CD4-positive, alpha-beta T cell (primary cell): ENCODE data around the gene ZC3H8. TPM values are rescaled to one million over a fixed set of nuclear protein-coding genes. Genes with fewer than 3 reads are reported as not detected.

Experiments used
- ATAC-seq: fragments of 200-7000 bp; cut with Tn5 transposase; one replicate; pipeline ENCODE4 v1.10.0; 2022; ENCODE audit warnings: mild to moderate bottlenecking; ENCODE audit not compliant: poor library complexity
- CTCF ChIA-PET: fragments of 350-600 bp; sonication (Branson Sonifier 250); formaldehyde crosslinking; loops from one replicate; lab custom pipeline; 2021; ENCODE audit warnings: antibody characterized with exemption, inconsistent platforms; lab: Charles Lee
- POLR2A ChIA-PET: fragments of 350-600 bp; sonication (Branson Sonifier 250); formaldehyde crosslinking; loops from one replicate; lab custom pipeline; 2021; ENCODE audit warnings: antibody characterized with exemption, inconsistent platforms; lab: Charles Lee
- DNase-seq, 14 experiments: peaks; one replicate each; pipeline ENCODE4 v3.0.0-alpha.2; 2013 to 2020; ENCODE audit warnings: mixed read lengths in 2 of 14
- H3K27ac ChIP-seq, 2 donors: one replicate each; pipeline versions ENCODE4 v1.5.1 to v1.7.0; 2013; ENCODE audit warnings: low read length in 2 of 2, low read depth in 1 of 2, mild to moderate bottlenecking in 1 of 2
- H3K27me3 ChIP-seq, 2 experiments: 1 replicate in 1 of 2; 2 replicates in 1 of 2; pipeline versions ENCODE4 v1.6.1 to v1.7.0; 2013; ENCODE audit warnings: low read length in 2 of 2, control low read depth in 1 of 2, mild to moderate bottlenecking in 1 of 2, moderate library complexity in 1 of 2; ENCODE audit not compliant: insufficient read depth in 2 of 2, control insufficient read depth in 1 of 2
- H3K36me3 ChIP-seq: one replicate; pipeline ENCODE4 v1.6.1; 2013; ENCODE audit warnings: low read length, control low read depth; ENCODE audit not compliant: insufficient read depth
- H3K4me1 ChIP-seq: one replicate; pipeline ENCODE4 v1.6.1; 2013; ENCODE audit warnings: low read length, control low read depth; ENCODE audit not compliant: insufficient read depth
- H3K4me3 ChIP-seq: one replicate; pipeline ENCODE4 v1.5.1; 2013; ENCODE audit warnings: mild to moderate bottlenecking, low read length, moderate library complexity
- H3K9me3 ChIP-seq, 2 experiments: 1 replicate in 1 of 2; 2 replicates in 1 of 2; pipeline versions ENCODE4 v1.6.1 to v1.7.0; 2013; ENCODE audit warnings: low read length in 2 of 2, mild to moderate bottlenecking in 2 of 2, control low read depth in 1 of 2, moderate library complexity in 1 of 2; ENCODE audit not compliant: control insufficient read depth in 1 of 2, insufficient read depth in 1 of 2
- H3K27ac Mint-ChIP-seq: one replicate; pipeline ENCODE4 v1.8.0; 2020; ENCODE audit warnings: mixed read lengths
- H3K27me3 Mint-ChIP-seq: one replicate; pipeline ENCODE4 v1.8.0; 2021; ENCODE audit warnings: mixed read lengths
- H3K36me3 Mint-ChIP-seq: one replicate; pipeline ENCODE4 v1.8.0; 2021; ENCODE audit warnings: low read depth, mixed read lengths
- H3K4me1 Mint-ChIP-seq: one replicate; pipeline ENCODE4 v1.8.0; 2021; ENCODE audit warnings: low read depth, mixed read lengths
- H3K4me3 Mint-ChIP-seq: one replicate; pipeline ENCODE4 v1.8.0; 2020; ENCODE audit warnings: mild to moderate bottlenecking, mixed read lengths
- H3K9me3 Mint-ChIP-seq: one replicate; pipeline ENCODE4 v1.8.0; 2020; ENCODE audit warnings: mixed read lengths
- CTCF ChIP-seq: fragments of 200-600 bp; IDR thresholded peaks from one replicate; pipeline ENCODE4 v1.8.0; 2022; ENCODE audit warnings: antibody characterized with exemption, mild to moderate bottlenecking
- intact Hi-C, 2 experiments: fragments of 100-400 bp; cut with DNase I in 1 of 2; cut with micrococcal nuclease in 1 of 2; formaldehyde crosslinking; loops; one replicate each; pipeline versions ENCODE4 v1.15.1 to v1.9.0; 2023 to 2025; cut with DNase I, micrococcal nuclease
- total RNA-seq, 174 experiments: library from RNA in 2 of 174; stranded (reverse) in 2 of 174; gene quantifications; one replicate each; pipeline ENCODE4 v1.2.3 and lab custom pipeline; 2021 to 2026

Gene ZC3H8
- total RNA-seq, 2 experiments from 2014 or later, result 10.2 to 16.2 TPM

- H3K9me3 Mint-ChIP-seq, result no peaks in the 10 kb centered on the region
- H3K4me1 ChIP-seq, result no peaks in the 10 kb centered on the region
- H3K27ac Mint-ChIP-seq, result no peak overlapping the region
- ChIA-PET CTCF (no interaction called here), POLR2A (no interaction called here)
- peaks cover 14% of the 10 kb centered on the region for H3K36me3 Mint-ChIP-seq
- H3K9me3 ChIP-seq, result peaks cover 5 to 9% of the 10 kb centered on the region in 2 experiments
- H3K27me3 ChIP-seq, result no peaks in the 10 kb centered on the region
- H3K27me3 Mint-ChIP-seq, result no peaks in the 10 kb centered on the region
- ATAC-seq (no peak), DNase-seq (no peak)
- intact Hi-C loops, result no loop called here
- H3K4me3 ChIP-seq, result no peak overlapping the region
- peaks cover 21% of the 10 kb centered on the region for H3K4me1 Mint-ChIP-seq
- no peak for TF ChIP-seq CTCF
- no peak overlapping the region for H3K27ac ChIP-seq
- no peak overlapping the region for H3K4me3 Mint-ChIP-seq
- peaks cover 28% of the 10 kb centered on the region for H3K36me3 ChIP-seq
Measured at GRCh38 chr2:112220831-112221230, 34.0 kb downstream of the ZC3H8 start.

- H3K36me3 Mint-ChIP-seq, result peaks cover 14% of the 10 kb centered on the region
- Histone ChIP-seq H3K9me3 (peaks cover 5 to 9% of the 10 kb centered on the region in 2 experiments), H3K27me3 (no peaks in the 10 kb centered on the region), H3K36me3 (peaks cover 35% of the 10 kb centered on the region), H3K27ac (no peak overlapping the region), H3K4me3 (no peak overlapping the region), H3K4me1 (no peaks in the 10 kb centered on the region)
- ATAC-seq (no peak), DNase-seq (no peak)
- POLR2A ChIA-PET, result no interaction called here
- no peak overlapping the region for H3K27ac Mint-ChIP-seq
- intact Hi-C loops, result no loop called here
- H3K4me3 Mint-ChIP-seq, result no peak overlapping the region
- no peak for TF ChIP-seq CTCF
- no peaks in the 10 kb centered on the region for H3K9me3 Mint-ChIP-seq
- H3K27me3 Mint-ChIP-seq, result no peaks in the 10 kb centered on the region
- CTCF ChIA-PET, result no interaction called here
- H3K4me1 Mint-ChIP-seq, result peaks cover 21% of the 10 kb centered on the region
Measured at GRCh38 chr2:112220186-112220585, 34.7 kb downstream of the ZC3H8 start.

- H3K9me3 ChIP-seq, result peaks cover 5 to 9% of the 10 kb centered on the region in 2 experiments
- POLR2A ChIA-PET, result interaction anchor here (1.6 kb wide), 1 partner anchor 36 kb away, joined by 6 read pairs; no protein-coding TSS in a partner anchor
- peaks cover 18% of the 10 kb centered on the region for H3K36me3 Mint-ChIP-seq
- no peak overlapping the region for H3K27ac ChIP-seq
- H3K27ac Mint-ChIP-seq, result no peak overlapping the region
- H3K4me1 ChIP-seq, result no peaks in the 10 kb centered on the region
- no peak overlapping the region for H3K4me3 Mint-ChIP-seq
- no peaks in the 10 kb centered on the region for H3K27me3 Mint-ChIP-seq
- H3K27me3 ChIP-seq, result no peaks in the 10 kb centered on the region
- ATAC-seq (no peak), DNase-seq (no peak)
- peaks cover 11% of the 10 kb centered on the region for H3K4me1 Mint-ChIP-seq
- intact Hi-C loops, result no loop called here
- peaks cover 34% of the 10 kb centered on the region for H3K36me3 ChIP-seq
- CTCF ChIA-PET, result interaction anchor here (1.2 kb wide), 1 partner anchor 33 kb away, joined by 3 read pairs; no protein-coding TSS in a partner anchor
- H3K4me3 ChIP-seq, result no peak overlapping the region
- no peak for TF ChIP-seq CTCF
- H3K9me3 Mint-ChIP-seq, result no peaks in the 10 kb centered on the region
Measured at GRCh38 chr2:112217854-112218253, 37.0 kb downstream of the ZC3H8 start.
